Esophagus squamous epithelium (tissue), 5 donors: ENCODE results near the gene MAP3K20. TPM values are rescaled to one million over a fixed set of nuclear protein-coding genes. Genes with fewer than 3 reads are reported as not detected.
"Not testable (repeated sequence)": the region's sequence is repeated elsewhere in the genome, so short reads cannot be mapped to it uniquely, and the experiment has no call there.

Experiments used
- DNase-seq: peaks from one replicate; lab custom pipeline; 2025; lab: John Stamatoyannopoulos, UW
- H3K27ac ChIP-seq, 4 donors: fragments of 200-600 bp; sonication (generic); one replicate each; pipeline ENCODE4 v1.5.1; 2016 to 2019; ENCODE audit warnings: mild to moderate bottlenecking in 1 of 4
- H3K27me3 ChIP-seq, 4 donors: fragments of 200-600 bp; sonication (generic); 1 replicate in 3 of 4; 2 replicates in 1 of 4; pipeline versions ENCODE4 v1.5.1 to v1.6.0; 2017 to 2021; ENCODE audit warnings: antibody characterized with exemption in 1 of 4
- H3K36me3 ChIP-seq, 3 donors: fragments of 200-600 bp; sonication (generic); one replicate each; pipeline ENCODE4 v1.5.1; 2016 to 2019
- H3K4me1 ChIP-seq, 3 donors: fragments of 200-600 bp; sonication (generic); one replicate each; pipeline ENCODE4 v1.5.1; 2017 to 2019
- H3K4me3 ChIP-seq, 4 donors: fragments of 200-600 bp; sonication (generic); 1 replicate in 3 of 4; 2 replicates in 1 of 4; pipeline ENCODE4 v1.5.1; 2016 to 2019; ENCODE audit warnings: mild to moderate bottlenecking in 2 of 4, moderate library complexity in 1 of 4
- H3K9me3 ChIP-seq, 3 donors: fragments of 200-600 bp; sonication (generic); one replicate each; pipeline ENCODE4 v1.5.1; 2016 to 2019
- POLR2A ChIP-seq, 4 donors: fragments of 450-650 bp; IDR thresholded peaks; one replicate each; pipeline ENCODE4 v1.6.1; 2017; ENCODE audit warnings: antibody characterized with exemption in 4 of 4, mild to moderate bottlenecking in 4 of 4, moderate library complexity in 3 of 4
- WGBS, 2 donors: methylation state at CpG; one replicate each; pipeline ENCODE4 v1.1.5; 2018; 5-methylcytosine and 5-hydroxymethylcytosine counted together
- intact Hi-C: fragments of 100-400 bp; cut with DNase I; formaldehyde crosslinking; loops from one replicate; pipeline ENCODE4 v1.15.0; 2022
- total RNA-seq, 4 donors: library from RNA; depleted of rRNA; stranded (reverse); fragments of >200 nt; gene quantifications; one replicate each; pipeline ENCODE4 v1.1.0, GENCODE V29; 2016
- TF ChIP-seq, protein P1 (sequence below), 6 experiments: fragments of 450-650 bp in 4 of 6; fragments of 200-600 bp in 2 of 6; sonication (generic) in 2 of 6; IDR thresholded peaks; one replicate each; pipeline ENCODE4 v1.5.1; 2016 to 2019; ENCODE audit warnings: antibody characterized with exemption in 6 of 6, mild to moderate bottlenecking in 4 of 6, moderate library complexity in 4 of 6
- donor health status: DM: yes; HTN: yes; CAD: no.

Gene MAP3K20
- total RNA-seq, 4 donors from 2014 or later = 7.2 to 55.3 (median 26.3) TPM

DNA sequence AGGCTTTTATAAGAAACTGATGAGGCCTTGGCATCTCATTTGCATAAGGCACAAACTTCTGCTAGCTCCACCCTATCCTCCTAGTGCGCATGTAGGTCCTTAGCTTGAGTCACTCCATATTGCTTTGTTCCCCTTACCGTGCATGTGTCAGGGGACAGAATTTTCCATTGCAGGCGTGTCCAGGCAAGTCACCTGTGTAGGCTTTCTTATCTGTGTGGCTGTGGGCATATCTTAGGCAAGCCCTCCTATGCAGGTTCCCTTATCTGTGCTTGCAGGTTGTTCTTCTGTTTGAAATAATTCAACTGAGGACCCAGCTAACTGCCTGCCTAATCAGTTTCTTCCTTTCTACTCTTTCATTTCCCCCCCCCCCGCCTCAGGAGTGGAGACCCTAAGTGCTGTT is 215.8 kb downstream of the MAP3K20 start:
- H3K27ac ChIP-seq = no peak overlapping the region
- H3K36me3 ChIP-seq = no peaks in the 10 kb centered on the region
- H3K9me3 ChIP-seq = peaks cover 0 to 6% (median 0%) of the 10 kb centered on the region in 3 donors
- H3K4me3 ChIP-seq = no peak overlapping the region
- H3K27me3 ChIP-seq = peaks cover 0 to 5% (median 0%) of the 10 kb centered on the region in 4 donors
- DNase-seq = no peak
- intact Hi-C loops = no loop called here
- WGBS, 2 donors = 62 to 77% methylated on average over 3 of the region's 4 CpGs
- no peak for TF ChIP-seq POLR2A (IDR thresholded peaks at IDR 0.05)
- TF ChIP-seq, protein P1, sequence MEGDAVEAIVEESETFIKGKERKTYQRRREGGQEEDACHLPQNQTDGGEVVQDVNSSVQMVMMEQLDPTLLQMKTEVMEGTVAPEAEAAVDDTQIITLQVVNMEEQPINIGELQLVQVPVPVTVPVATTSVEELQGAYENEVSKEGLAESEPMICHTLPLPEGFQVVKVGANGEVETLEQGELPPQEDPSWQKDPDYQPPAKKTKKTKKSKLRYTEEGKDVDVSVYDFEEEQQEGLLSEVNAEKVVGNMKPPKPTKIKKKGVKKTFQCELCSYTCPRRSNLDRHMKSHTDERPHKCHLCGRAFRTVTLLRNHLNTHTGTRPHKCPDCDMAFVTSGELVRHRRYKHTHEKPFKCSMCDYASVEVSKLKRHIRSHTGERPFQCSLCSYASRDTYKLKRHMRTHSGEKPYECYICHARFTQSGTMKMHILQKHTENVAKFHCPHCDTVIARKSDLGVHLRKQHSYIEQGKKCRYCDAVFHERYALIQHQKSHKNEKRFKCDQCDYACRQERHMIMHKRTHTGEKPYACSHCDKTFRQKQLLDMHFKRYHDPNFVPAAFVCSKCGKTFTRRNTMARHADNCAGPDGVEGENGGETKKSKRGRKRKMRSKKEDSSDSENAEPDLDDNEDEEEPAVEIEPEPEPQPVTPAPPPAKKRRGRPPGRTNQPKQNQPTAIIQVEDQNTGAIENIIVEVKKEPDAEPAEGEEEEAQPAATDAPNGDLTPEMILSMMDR (IDR thresholded peaks at IDR 0.05) = no peak
- no peaks in the 10 kb centered on the region for H3K4me1 ChIP-seq

DNA sequence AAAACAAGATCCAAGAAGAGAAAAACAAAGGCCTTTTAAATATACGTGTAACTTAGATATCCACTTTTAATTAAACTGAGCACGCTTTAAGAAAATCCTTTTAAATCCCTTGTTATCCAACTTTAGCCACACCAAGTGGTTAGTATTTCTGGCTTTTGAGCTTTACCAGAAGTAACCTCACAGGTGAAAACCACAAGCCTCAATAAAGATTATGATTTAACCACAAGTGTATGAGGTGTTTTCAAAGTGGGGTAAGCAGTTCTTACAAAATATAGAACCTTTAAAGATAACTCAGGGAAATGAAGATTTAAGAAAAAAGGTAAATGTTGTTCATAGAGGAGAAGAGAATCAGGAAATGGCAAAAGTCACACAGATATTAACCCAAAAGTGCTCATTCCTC is 220.6 kb downstream of the MAP3K20 start:
- H3K27me3 ChIP-seq = peaks cover 0 to 26% (median 0%) of the 10 kb centered on the region in 4 donors
- H3K9me3 ChIP-seq = peaks cover 0 to 44% (median 40%) of the 10 kb centered on the region in 3 donors
- H3K4me1 ChIP-seq = no peaks in the 10 kb centered on the region
- H3K4me3 ChIP-seq = no peak overlapping the region
- no peak for DNase-seq
- intact Hi-C loops = no loop called here
- 50 to 79% methylated on average over 2 of the region's 2 CpGs for WGBS, 2 donors
- TF ChIP-seq, protein P1 (IDR thresholded peaks at IDR 0.05) = no peak
- no peak for TF ChIP-seq POLR2A (IDR thresholded peaks at IDR 0.05)
- H3K36me3 ChIP-seq = no peaks in the 10 kb centered on the region
- H3K27ac ChIP-seq = no peak overlapping the region

DNA sequence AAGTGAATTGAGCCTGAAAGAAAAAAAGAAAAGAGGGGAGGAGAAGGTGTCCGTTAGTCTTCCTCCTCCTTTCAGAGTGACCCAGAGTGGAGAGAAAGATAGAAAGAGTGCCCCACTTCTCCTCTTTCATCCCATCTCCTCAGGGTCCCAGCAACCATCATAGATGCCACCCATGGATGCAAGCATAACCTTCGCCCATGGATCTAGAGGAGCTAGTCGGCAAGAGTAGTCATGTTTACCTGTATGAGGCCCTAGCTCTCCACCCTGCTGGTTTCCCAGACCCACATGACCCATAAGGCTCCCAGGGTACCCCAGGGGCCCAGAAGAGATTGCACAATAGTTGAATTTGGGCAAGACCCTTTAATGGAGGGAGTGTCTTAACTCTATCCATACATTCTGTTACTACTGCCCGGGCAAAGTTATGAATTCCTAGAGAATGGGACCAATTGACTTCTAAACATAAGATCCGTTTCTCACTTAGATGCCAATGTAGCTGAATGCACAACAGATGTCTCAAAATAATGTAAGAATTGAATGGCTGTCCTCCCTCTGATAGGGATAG is 223.0 kb downstream of the MAP3K20 start:
- intact Hi-C loops = no loop called here
- Histone ChIP-seq H3K27me3 (peaks cover 0 to 21% (median 0%) of the 10 kb centered on the region in 4 donors), H3K4me3 (no peak overlapping the region), H3K36me3 (no peaks in the 10 kb centered on the region), H3K9me3 (peaks cover 0 to 44% (median 42%) of the 10 kb centered on the region in 3 donors), H3K4me1 (no peaks in the 10 kb centered on the region), H3K27ac (no peak overlapping the region)
- no peak for DNase-seq
- WGBS, 2 donors = 95 to 97% methylated on average over 5 of the region's 5 CpGs
- TF ChIP-seq POLR2A (IDR thresholded peaks at IDR 0.05) = no peak
- TF ChIP-seq, protein P1 (IDR thresholded peaks at IDR 0.05) = no peak

DNA sequence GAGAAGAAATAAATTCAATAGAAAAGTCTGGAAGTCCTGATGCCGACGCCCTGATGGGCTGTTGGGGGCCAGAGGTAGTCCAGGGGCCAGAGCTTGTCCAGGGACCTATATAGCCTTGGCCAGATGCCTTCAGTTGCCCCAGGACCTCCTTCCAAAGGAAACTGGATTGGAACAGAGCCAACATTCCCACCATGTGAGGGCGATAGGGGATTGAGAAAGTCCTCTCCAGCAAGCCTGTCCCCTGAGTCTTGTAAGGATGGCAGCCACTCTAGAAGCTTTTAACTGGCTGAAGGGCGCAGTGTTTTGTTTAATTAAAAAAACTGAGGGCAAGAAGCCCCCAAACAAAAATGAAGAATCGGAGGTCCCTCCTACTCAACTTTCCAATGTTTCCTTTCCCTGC is 224.1 kb downstream of the MAP3K20 start:
- no peak for TF ChIP-seq POLR2A (IDR thresholded peaks at IDR 0.05)
- TF ChIP-seq, protein P1 (IDR thresholded peaks at IDR 0.05) = no peak
- no peaks in the 10 kb centered on the region for H3K36me3 ChIP-seq
- intact Hi-C loops = no loop called here
- H3K4me3 ChIP-seq = no peak overlapping the region
- peaks cover 0 to 21% (median 0%) of the 10 kb centered on the region in 4 donors for H3K27me3 ChIP-seq
- no peak for DNase-seq
- whole genome bisulfite sequencing, 2 donors = 87 to 95% methylated on average over 4 to 5 of the region's 5 CpGs
- H3K27ac ChIP-seq = no peak overlapping the region
- H3K9me3 ChIP-seq = peaks cover 0 to 44% (median 38%) of the 10 kb centered on the region in 3 donors
- H3K4me1 ChIP-seq = no peaks in the 10 kb centered on the region

DNA sequence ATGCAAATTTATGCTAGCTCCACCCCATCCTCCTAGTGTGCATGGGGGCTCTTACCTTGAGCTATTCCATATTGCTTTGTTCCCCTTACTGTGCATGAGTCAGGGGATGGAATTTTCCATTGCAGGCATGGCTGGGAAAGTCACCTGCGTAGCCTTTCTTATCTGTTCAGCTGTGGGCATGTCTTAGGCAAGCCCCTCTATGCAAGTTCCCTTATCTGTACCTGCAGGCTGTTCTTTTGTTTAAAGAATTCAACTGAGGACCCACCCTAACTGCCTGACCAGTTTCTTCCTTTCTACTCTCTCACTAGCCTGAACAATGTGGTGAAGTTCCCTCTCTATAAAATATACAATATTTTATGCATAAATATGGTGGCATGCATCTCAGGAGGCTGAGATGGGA is 224.8 kb downstream of the MAP3K20 start:
- intact Hi-C loops = no loop called here
- Histone ChIP-seq H3K36me3 (no peaks in the 10 kb centered on the region), H3K27me3 (peaks cover 0 to 21% (median 0%) of the 10 kb centered on the region in 4 donors), H3K9me3 (peaks cover 0 to 44% (median 38%) of the 10 kb centered on the region in 3 donors), H3K27ac (no peak overlapping the region), H3K4me3 (no peak overlapping the region), H3K4me1 (no peaks in the 10 kb centered on the region)
- DNase-seq = no peak
- TF ChIP-seq, protein P1 (IDR thresholded peaks at IDR 0.05) = no peak
- TF ChIP-seq POLR2A (IDR thresholded peaks at IDR 0.05) = no peak
- 74 to 80% methylated on average over 1 of the region's 1 CpG for WGBS, 2 donors

DNA sequence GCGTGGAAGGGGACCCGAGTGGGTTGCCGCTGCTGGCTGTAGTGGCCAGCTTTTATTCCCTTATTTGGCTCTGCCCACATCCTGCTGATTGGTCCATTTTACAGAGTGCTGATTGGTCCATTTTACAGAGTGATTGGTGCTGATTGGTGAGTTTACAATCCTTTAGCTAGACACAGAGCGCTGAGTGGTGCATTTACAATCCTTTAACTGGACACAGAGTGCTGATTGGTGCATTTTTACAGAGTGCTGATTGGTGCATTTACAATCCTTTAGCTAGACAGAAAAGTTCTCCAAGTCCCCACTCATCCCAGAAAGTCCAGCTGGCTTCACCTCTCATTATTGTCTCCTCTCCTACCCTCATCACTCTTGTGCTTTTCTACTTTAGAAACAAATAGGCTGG is 225.9 kb downstream of the MAP3K20 start:
- H3K36me3 ChIP-seq, DNase-seq, H3K4me3 ChIP-seq, H3K27ac ChIP-seq, intact Hi-C loops, H3K4me1 ChIP-seq: not testable (repeated sequence)
- peaks cover 0 to 28% (median 0%) of the 10 kb centered on the region in 4 donors for H3K27me3 ChIP-seq
- 94 to 95% methylated on average over 4 of the region's 4 CpGs for WGBS, 2 donors
- peaks cover 0 to 43% (median 38%) of the 10 kb centered on the region in 3 donors for H3K9me3 ChIP-seq
